ENCODE results near the gene LENG1.

DNA sequence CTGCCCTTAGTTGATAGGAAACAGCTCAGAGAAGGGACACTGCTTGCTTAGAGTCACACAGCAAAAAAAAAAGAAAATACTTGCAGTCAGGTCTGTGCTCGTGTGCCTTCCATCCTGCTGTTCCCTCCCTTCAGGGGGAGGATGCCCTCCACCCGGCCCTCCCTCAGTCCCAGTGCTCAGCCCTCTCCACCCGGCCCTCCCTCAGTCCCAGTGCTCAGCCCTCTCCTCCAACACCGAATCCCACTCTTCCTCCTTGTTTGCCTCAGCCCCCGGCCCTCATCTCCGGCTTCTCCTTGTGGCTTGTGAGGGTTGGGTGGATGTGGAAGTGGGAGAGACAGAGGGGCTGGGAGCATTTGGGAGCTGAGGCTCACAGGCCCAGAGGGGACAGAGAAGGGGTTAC, 49.9 kb downstream of the LENG1 start:
- TF ChIP-seq, protein P1, sequence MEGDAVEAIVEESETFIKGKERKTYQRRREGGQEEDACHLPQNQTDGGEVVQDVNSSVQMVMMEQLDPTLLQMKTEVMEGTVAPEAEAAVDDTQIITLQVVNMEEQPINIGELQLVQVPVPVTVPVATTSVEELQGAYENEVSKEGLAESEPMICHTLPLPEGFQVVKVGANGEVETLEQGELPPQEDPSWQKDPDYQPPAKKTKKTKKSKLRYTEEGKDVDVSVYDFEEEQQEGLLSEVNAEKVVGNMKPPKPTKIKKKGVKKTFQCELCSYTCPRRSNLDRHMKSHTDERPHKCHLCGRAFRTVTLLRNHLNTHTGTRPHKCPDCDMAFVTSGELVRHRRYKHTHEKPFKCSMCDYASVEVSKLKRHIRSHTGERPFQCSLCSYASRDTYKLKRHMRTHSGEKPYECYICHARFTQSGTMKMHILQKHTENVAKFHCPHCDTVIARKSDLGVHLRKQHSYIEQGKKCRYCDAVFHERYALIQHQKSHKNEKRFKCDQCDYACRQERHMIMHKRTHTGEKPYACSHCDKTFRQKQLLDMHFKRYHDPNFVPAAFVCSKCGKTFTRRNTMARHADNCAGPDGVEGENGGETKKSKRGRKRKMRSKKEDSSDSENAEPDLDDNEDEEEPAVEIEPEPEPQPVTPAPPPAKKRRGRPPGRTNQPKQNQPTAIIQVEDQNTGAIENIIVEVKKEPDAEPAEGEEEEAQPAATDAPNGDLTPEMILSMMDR (IDR thresholded peaks at IDR 0.05): no peak
- TF ChIP-seq ZFX (IDR thresholded peaks at IDR 0.05; ENCODE audit: borderline replicate concordance): no peak
